ENCODE measurements around the gene PEX5L.

PEX5L gene

GRCh38 chr3:179921500-179921899 lies 115.2 kb downstream of the PEX5L start:
- H3K4me3 ChIP-seq (ENCODE audit: low read length): no peak overlapping the region
- no peak for TF ChIP-seq CTCF (IDR thresholded peaks at IDR 0.05; ENCODE audit: insufficient read depth, low read depth, low read length, missing control alignments)
- no peak for DNase-seq (ENCODE audit: low read depth)

GRCh38 chr3:179907784-179908482 lies 128.8 kb downstream of the PEX5L start:
- DNase-seq (ENCODE audit: low read depth): no peak
- H3K4me3 ChIP-seq (ENCODE audit: low read length): no peak overlapping the region
- TF ChIP-seq CTCF (IDR thresholded peaks at IDR 0.05; ENCODE audit: insufficient read depth, low read depth, low read length, missing control alignments): no peak

GRCh38 chr3:179902061-179902460 lies 134.7 kb downstream of the PEX5L start:
- DNase-seq (ENCODE audit: low read depth): no peak
- TF ChIP-seq CTCF (IDR thresholded peaks at IDR 0.05; ENCODE audit: insufficient read depth, low read depth, low read length, missing control alignments): no peak
- H3K4me3 ChIP-seq (ENCODE audit: low read length): no peak overlapping the region

- DNase-seq (ENCODE audit: low read depth): peak; percentile 61
These were observed 138.7 kb downstream of the PEX5L start for GRCh38 chr3:179898024-179898423.

GRCh38 chr3:179897231-179897630 lies 139.5 kb downstream of the PEX5L start:
- DNase-seq (ENCODE audit: low read depth): no peak
- H3K4me3 ChIP-seq (ENCODE audit: low read length): no peak overlapping the region
- TF ChIP-seq CTCF (IDR thresholded peaks at IDR 0.05; ENCODE audit: insufficient read depth, low read depth, low read length, missing control alignments): no peak

More at GRCh38 chr3:179898024-179898423, 138.7 kb downstream of the PEX5L start:
- no peak overlapping the region for H3K4me3 ChIP-seq (ENCODE audit: low read length)
- TF ChIP-seq CTCF (IDR thresholded peaks at IDR 0.05; ENCODE audit: insufficient read depth, low read depth, low read length, missing control alignments): no peak

DNA sequence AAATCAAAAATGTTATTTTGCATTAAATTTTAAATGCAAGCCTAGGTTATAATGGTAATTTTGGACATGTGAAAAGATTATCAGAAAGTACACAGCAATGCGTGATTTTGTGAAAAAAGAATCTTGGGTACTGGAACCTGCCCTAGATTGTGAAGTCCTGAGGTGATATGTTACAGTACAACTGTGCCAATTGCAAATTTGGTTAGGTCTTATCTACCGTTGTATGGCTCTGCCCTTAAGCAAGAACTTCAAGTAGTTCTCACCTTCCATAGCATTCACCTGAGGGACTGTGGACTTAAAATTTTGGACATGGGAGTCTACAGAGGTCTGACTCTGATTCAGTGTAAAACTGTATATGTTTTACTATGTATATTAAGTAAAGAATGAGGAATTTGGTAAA lies 140.2 kb downstream of the PEX5L start:
- DNase-seq (ENCODE audit: low read depth): no peak
- TF ChIP-seq CTCF (IDR thresholded peaks at IDR 0.05; ENCODE audit: insufficient read depth, low read depth, low read length, missing control alignments): no peak
- no peak overlapping the region for H3K4me3 ChIP-seq (ENCODE audit: low read length)

DNA sequence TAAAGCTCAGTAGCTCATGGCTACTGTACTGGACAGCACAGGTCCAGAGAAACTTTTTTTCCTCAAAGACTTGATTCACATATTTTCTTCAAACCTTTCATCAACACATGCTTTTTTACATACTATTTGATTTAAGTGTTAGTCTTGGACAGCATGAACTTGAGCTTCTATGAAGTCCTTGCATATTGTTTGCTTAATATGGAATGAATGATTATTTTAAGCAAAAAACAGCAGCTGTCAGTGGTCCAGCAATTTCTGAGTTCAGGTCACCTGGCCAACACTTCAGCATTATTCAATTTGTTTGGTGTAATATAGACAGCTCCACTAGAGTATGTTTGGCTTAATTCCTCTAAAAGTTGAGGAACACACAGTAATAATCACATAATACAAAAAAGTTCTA lies 141.4 kb downstream of the PEX5L start:
- DNase-seq (ENCODE audit: low read depth): no peak
- H3K4me3 ChIP-seq (ENCODE audit: low read length): no peak overlapping the region
- no peak for TF ChIP-seq CTCF (IDR thresholded peaks at IDR 0.05; ENCODE audit: insufficient read depth, low read depth, low read length, missing control alignments)

Measured in epithelial cell of esophagus (primary cell).